ENCODE data around the gene BCAP29.

BCAP29 gene

DNA sequence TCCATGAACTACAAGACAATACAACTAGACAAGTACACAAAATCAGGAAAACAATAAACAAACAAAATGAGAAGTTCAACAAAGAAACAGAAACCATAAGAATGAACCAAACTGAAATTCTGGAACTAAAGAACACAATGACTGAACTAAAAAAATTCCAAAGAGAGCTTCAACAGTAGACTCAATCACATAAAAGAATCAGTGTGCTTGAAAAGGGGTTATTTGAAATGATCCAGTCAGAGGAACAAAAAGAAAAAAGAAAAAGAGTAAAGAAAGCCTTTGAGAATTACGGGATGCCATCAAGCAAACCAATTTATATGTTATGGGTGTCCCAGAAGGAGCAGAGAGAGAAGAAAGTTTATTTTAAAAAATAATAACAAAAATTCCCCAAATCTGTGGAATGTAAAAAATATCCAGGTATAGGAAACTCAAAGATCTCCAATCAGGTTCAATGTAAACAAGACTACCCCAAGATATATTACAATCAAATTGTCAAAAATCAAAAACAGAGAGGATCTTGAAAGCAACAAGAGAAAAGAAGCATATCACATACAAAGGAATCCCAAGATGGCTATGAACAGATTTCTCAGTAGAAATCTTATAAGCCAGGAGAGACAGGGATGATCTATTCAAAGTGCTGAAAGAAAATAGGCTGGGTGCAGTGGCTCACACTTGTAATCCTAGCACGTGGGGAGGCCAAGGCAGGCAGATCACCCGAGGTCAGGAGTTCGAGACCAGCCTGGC is 35.0 kb upstream of the BCAP29 start:
- TF ChIP-seq CEBPB (IDR thresholded peaks at IDR 0.05) (no peak), REST (IDR thresholded peaks at IDR 0.05; ENCODE audit: low read depth) (no peak), CREB1 (IDR thresholded peaks at IDR 0.05; ENCODE audit: low read depth) (no peak)
- TF ChIP-seq, protein P1, sequence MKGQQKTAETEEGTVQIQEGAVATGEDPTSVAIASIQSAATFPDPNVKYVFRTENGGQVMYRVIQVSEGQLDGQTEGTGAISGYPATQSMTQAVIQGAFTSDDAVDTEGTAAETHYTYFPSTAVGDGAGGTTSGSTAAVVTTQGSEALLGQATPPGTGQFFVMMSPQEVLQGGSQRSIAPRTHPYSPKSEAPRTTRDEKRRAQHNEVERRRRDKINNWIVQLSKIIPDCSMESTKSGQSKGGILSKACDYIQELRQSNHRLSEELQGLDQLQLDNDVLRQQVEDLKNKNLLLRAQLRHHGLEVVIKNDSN (IDR thresholded peaks at IDR 0.05): no peak

GRCh38 chr7:107551936-107552335 is 28.1 kb upstream of the BCAP29 start:
- TF ChIP-seq YY1 (IDR thresholded peaks at IDR 0.05; ENCODE audit: low read depth) (no peak), EP300 (IDR thresholded peaks at IDR 0.05; ENCODE audit: borderline replicate concordance) (no peak)
- TF ChIP-seq, protein P2, sequence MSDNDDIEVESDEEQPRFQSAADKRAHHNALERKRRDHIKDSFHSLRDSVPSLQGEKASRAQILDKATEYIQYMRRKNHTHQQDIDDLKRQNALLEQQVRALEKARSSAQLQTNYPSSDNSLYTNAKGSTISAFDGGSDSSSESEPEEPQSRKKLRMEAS (IDR thresholded peaks at IDR 0.05): no peak

- TF ChIP-seq CEBPB (IDR thresholded peaks at IDR 0.05) (no peak), EGR1 (IDR thresholded peaks at IDR 0.05) (no peak), REST (IDR thresholded peaks at IDR 0.05; ENCODE audit: low read depth) (no peak), FOXM1 (IDR thresholded peaks at IDR 0.05; ENCODE audit: borderline replicate concordance, low read depth) (no peak), TCF12 (IDR thresholded peaks at IDR 0.05; ENCODE audit: low read depth) (no peak), EP300 (IDR thresholded peaks at IDR 0.05; ENCODE audit: borderline replicate concordance) (no peak), YY1 (IDR thresholded peaks at IDR 0.05; ENCODE audit: low read depth) (no peak), ZBTB7A (IDR thresholded peaks at IDR 0.05; ENCODE audit: low read depth) (no peak), TAF1 (IDR thresholded peaks at IDR 0.05; ENCODE audit: low read depth) (no peak), TEAD4 (IDR thresholded peaks at IDR 0.05) (no peak), CREB1 (IDR thresholded peaks at IDR 0.05; ENCODE audit: low read depth) (no peak), NFIC (IDR thresholded peaks at IDR 0.05) (no peak)
- TF ChIP-seq, protein P2 (IDR thresholded peaks at IDR 0.05): no peak
Observed at GRCh38 chr7:107555893-107556292, 24.2 kb upstream of the BCAP29 start.

GRCh38 chr7:107559864-107560263 is 20.2 kb upstream of the BCAP29 start:
- no peak for TF ChIP-seq TEAD4 (IDR thresholded peaks at IDR 0.05)

DNA sequence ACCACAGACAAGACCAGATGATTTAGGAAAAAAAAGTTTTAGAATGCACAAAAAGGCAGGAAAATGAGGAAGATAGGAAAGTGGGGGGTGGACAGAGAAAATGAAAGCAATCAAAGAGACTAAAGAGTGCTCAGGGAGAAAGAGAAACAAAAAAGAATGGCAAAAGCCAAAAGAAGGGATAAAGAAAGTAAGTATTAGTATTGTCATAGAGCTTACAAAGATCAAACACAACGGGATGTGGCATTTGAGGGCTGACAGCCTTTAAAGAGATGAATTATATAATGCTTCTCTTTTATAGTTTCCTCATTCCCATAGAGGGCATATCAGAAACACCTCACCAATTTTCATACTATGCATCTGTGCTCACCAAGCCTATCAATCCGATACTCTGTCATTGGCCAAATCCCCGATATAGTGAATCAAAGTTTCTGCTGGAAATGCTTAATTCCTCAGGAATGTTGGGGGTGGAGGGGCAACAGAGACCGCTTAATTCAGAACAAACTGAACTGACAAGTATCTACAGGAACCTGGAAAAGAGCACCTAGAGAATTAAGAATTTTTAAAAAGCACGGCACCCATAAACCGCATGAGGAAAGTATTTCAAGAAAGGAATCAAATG is 19.0 kb upstream of the BCAP29 start:
- TF ChIP-seq TAF1 (IDR thresholded peaks at IDR 0.05; ENCODE audit: low read depth): no peak
- TF ChIP-seq, protein P1 (IDR thresholded peaks at IDR 0.05): no peak
- TF ChIP-seq REST (IDR thresholded peaks at IDR 0.05; ENCODE audit: low read depth): no peak
- TF ChIP-seq EP300 (IDR thresholded peaks at IDR 0.05; ENCODE audit: borderline replicate concordance): no peak
- TF ChIP-seq, protein P2 (IDR thresholded peaks at IDR 0.05): no peak
- no peak for TF ChIP-seq TEAD4 (IDR thresholded peaks at IDR 0.05)
- TF ChIP-seq EGR1 (IDR thresholded peaks at IDR 0.05): no peak
- no peak for TF ChIP-seq YY1 (IDR thresholded peaks at IDR 0.05; ENCODE audit: low read depth)
- no peak for TF ChIP-seq ZBTB7A (IDR thresholded peaks at IDR 0.05; ENCODE audit: low read depth)
- TF ChIP-seq TCF12 (IDR thresholded peaks at IDR 0.05; ENCODE audit: low read depth): no peak
- TF ChIP-seq CREB1 (IDR thresholded peaks at IDR 0.05; ENCODE audit: low read depth): no peak
- no peak for TF ChIP-seq RAD21 (IDR thresholded peaks at IDR 0.05; ENCODE audit: low read depth)
- no peak for TF ChIP-seq NFIC (IDR thresholded peaks at IDR 0.05)
- TF ChIP-seq CEBPB (IDR thresholded peaks at IDR 0.05): no peak
- no peak for TF ChIP-seq FOXM1 (IDR thresholded peaks at IDR 0.05; ENCODE audit: borderline replicate concordance, low read depth)

Data from Ishikawa (cell line).